HL-60 (cell line): Measurements from ENCODE around the gene GRM2.

Experiments used
- DNase-seq, 2 experiments: peaks; one replicate each; pipeline ENCODE4 v3.0.0-alpha.2; 2010 to 2020; ENCODE audit warnings: low read depth in 1 of 2, low spot score in 1 of 2
- H3K27ac ChIP-seq: fragments of 250-450 bp; sonication (Bioruptor Pico); replicated peaks from 2 replicates; pipeline ENCODE4 v1.5.1; 2020; ENCODE audit warnings: mild to moderate bottlenecking, moderate library complexity
- H3K27me3 ChIP-seq: fragments of 250-450 bp; sonication (Bioruptor Pico); 2 replicates; pipeline ENCODE4 v1.5.1; 2021; ENCODE audit warnings: mild to moderate bottlenecking, moderate library complexity; ENCODE audit not compliant: insufficient read depth, poor library complexity, severe bottlenecking
- H3K4me3 ChIP-seq: replicated peaks from 2 replicates; pipeline ENCODE4 v1.5.1; 2011; ENCODE audit warnings: mild to moderate bottlenecking, control low read depth, low read length; ENCODE audit not compliant: insufficient read depth
- CTCF ChIP-seq: IDR thresholded peaks from one replicate; pipeline ENCODE4 v1.5.1; 2011; ENCODE audit warnings: low read length, control low read depth, inconsistent platforms; ENCODE audit not compliant: insufficient read depth
- GABPA ChIP-seq: IDR thresholded peaks from 2 replicates; pipeline ENCODE4 v1.6.1; 2012; ENCODE audit warnings: low read depth
- POLR2AphosphoS5 ChIP-seq: IDR thresholded peaks from 2 replicates; pipeline ENCODE4 v1.6.1; 2012; ENCODE audit warnings: low read depth
- REST ChIP-seq: IDR thresholded peaks from 2 replicates; pipeline ENCODE4 v1.6.1; 2012; ENCODE audit warnings: low read depth; ENCODE audit not compliant: insufficient replicate concordance
- SPI1 ChIP-seq: IDR thresholded peaks from 2 replicates; pipeline ENCODE4 v1.6.1; 2012; ENCODE audit warnings: low read depth, mild to moderate bottlenecking, borderline replicate concordance

The GRM2 gene

GRCh38 chr3:51673802-51674654, 32.8 kb upstream of the GRM2 start:
- H3K27ac ChIP-seq, result no peak overlapping the region
- H3K27me3 ChIP-seq, result no peaks in the 10 kb centered on the region
- no peak for TF ChIP-seq SPI1
- TF ChIP-seq CTCF, result no peak
- TF ChIP-seq REST, result no peak
- TF ChIP-seq POLR2AphosphoS5, result no peak
- no peak overlapping the region for H3K4me3 ChIP-seq
- no peak for DNase-seq

GRCh38 chr3:51675201-51675611, 31.7 kb upstream of the GRM2 start:
- Histone ChIP-seq H3K27me3 (no peaks in the 10 kb centered on the region), H3K4me3 (no peak overlapping the region), H3K27ac (no peak overlapping the region)
- no peak for TF ChIP-seq CTCF
- TF ChIP-seq GABPA, result no peak
- no peak for TF ChIP-seq POLR2AphosphoS5
- TF ChIP-seq SPI1, result no peak
- DNase-seq, result no peak

GRCh38 chr3:51676102-51676640, 30.7 kb upstream of the GRM2 start:
- H3K27me3 ChIP-seq, result no peaks in the 10 kb centered on the region
- DNase-seq, result no peak
- H3K4me3 ChIP-seq, result no peak overlapping the region
- H3K27ac ChIP-seq, result no peak overlapping the region
- TF ChIP-seq CTCF (no peak), SPI1 (no peak), POLR2AphosphoS5 (no peak)

- no peak for TF ChIP-seq GABPA
- no peak for TF ChIP-seq REST
- TF ChIP-seq POLR2AphosphoS5, result no peak
- no peak for TF ChIP-seq CTCF
- TF ChIP-seq SPI1, result no peak
- Histone ChIP-seq H3K4me3 (no peak overlapping the region), H3K27ac (no peak overlapping the region), H3K27me3 (no peaks in the 10 kb centered on the region)
- no peak for DNase-seq
Observed at GRCh38 chr3:51677358-51677757, 29.5 kb upstream of the GRM2 start.
